Stomach (tissue), 9 donors: ENCODE results near the gene EGFR. TPM values are rescaled to one million over a fixed set of nuclear protein-coding genes. Genes with fewer than 3 reads are reported as not detected.

Experiments used
- DNase-seq, 2 donors: peaks; one replicate each; pipeline versions ENCODE4 v3.0.0 to v3.0.0-alpha.2; 2013 to 2019
- H3K27ac ChIP-seq, 5 donors: fragments of 200-600 bp in 4 of 5; sonication (generic) in 4 of 5; one replicate each; pipeline ENCODE4 v1.5.1; 2013 to 2019; ENCODE audit warnings: mild to moderate bottlenecking in 1 of 5, moderate library complexity in 1 of 5
- H3K27me3 ChIP-seq, 3 donors: fragments of 200-600 bp; sonication (generic); one replicate each; pipeline ENCODE4 v1.5.1; 2017 to 2019; ENCODE audit warnings: mixed run types in 1 of 3
- H3K36me3 ChIP-seq, 4 donors: fragments of 200-600 bp; sonication (generic); 1 replicate in 3 of 4; 2 replicates in 1 of 4; pipeline ENCODE4 v1.5.1; 2016 to 2019
- H3K4me1 ChIP-seq, 4 donors: fragments of 200-600 bp; sonication (generic); one replicate each; pipeline ENCODE4 v1.5.1; 2016 to 2019
- H3K4me3 ChIP-seq, 4 donors: fragments of 200-600 bp; sonication (generic) in 3 of 4; one replicate each; pipeline ENCODE4 v1.5.1; 2016 to 2019; ENCODE audit warnings: mild to moderate bottlenecking in 1 of 4
- H3K9me3 ChIP-seq, 4 donors: fragments of 200-600 bp; sonication (generic); one replicate each; pipeline ENCODE4 v1.5.1; 2016 to 2019
- CTCF ChIP-seq, 7 experiments: fragments of 450-650 bp in 4 of 7; fragments of 200-600 bp in 3 of 7; sonication (generic) in 3 of 7; IDR thresholded peaks; one replicate each; pipeline ENCODE4 v1.5.1; 2016 to 2019; ENCODE audit warnings: antibody characterized with exemption in 7 of 7, control low read depth in 2 of 7, mild to moderate bottlenecking in 1 of 7
- EP300 ChIP-seq: sonication (generic); formaldehyde crosslinking; IDR thresholded peaks from one replicate; pipeline ENCODE4 v1.6.1; 2017; ENCODE audit warnings: antibody characterized with exemption
- POLR2A ChIP-seq, 4 donors: fragments of 450-650 bp; IDR thresholded peaks; one replicate each; pipeline ENCODE4 v1.6.1; 2016; ENCODE audit warnings: antibody characterized with exemption in 4 of 4, control low read depth in 2 of 4, mild to moderate bottlenecking in 1 of 4, moderate library complexity in 1 of 4
- POLR2AphosphoS5 ChIP-seq, 3 donors: sonication (generic); formaldehyde crosslinking; IDR thresholded peaks; one replicate each; pipeline ENCODE4 v1.6.1; 2016; ENCODE audit warnings: antibody characterized with exemption in 3 of 3
- WGBS, 5 donors: extraction: QIAGEN DNeasy Blood & Tissue Kit in 3 of 5; methylation state at CpG; one replicate each; pipeline versions ENCODE4 v1.1.5 to v1.1.7; 2013 to 2018; 5-methylcytosine and 5-hydroxymethylcytosine counted together
- intact Hi-C: fragments of 100-400 bp; cut with DNase I; formaldehyde crosslinking; loops from one replicate; pipeline ENCODE4 v1.15.1; 2023; ENCODE audit warnings: low total_unique reads
- polyA plus RNA-seq, 3 donors: library from polyadenylated mRNA; stranded (reverse); fragments of 200-250 nt; gene quantifications; one replicate each; pipeline ENCODE4 v1.2.3, GENCODE V29; 2013
- total RNA-seq, 5 donors: library from RNA; depleted of rRNA; stranded (reverse); fragments of >200 nt; gene quantifications; one replicate each; pipeline versions ENCODE4 v1.1.0 to v1.2.3, GENCODE V29; 2014 to 2016
- donor health status: healthy with polysubstance abuse.
- donor health status: Bipolar disorder and iron deficiency.
- donor health status: healthy.

EGFR gene
- total and polyA plus RNA-seq, 8 donors: 3.4 to 43.4 (median 32.6) TPM

DNA sequence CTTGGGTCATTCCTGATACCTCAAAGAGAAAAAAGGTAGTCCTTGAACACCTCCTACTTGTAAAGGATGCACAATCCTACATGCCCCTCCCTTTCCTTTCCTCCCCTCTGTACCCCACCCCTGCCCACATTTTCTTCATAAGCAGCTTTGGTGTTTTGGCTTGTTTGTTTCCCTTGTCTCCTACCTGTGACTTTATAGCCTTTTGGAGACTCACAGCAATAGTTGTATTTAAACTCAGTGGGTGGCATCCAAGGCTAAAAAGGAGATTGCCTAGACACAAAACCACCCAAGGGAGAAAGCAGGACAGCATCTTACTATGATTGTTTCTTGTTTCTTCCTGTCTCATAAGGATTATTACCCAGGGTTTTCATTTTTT, 63.4 kb downstream of the EGFR start:
- no peak for DNase-seq
- intact Hi-C loops: no loop called here
- peaks cover 55 to 83% (median 68%) of the 10 kb centered on the region in 4 donors for H3K4me1 ChIP-seq

GRCh38 chr7:55083206-55083605, 64.4 kb downstream of the EGFR start:
- Histone ChIP-seq H3K36me3 (no peaks in the 10 kb centered on the region), H3K4me1 (peaks cover 51 to 80% (median 66%) of the 10 kb centered on the region in 4 donors), H3K27ac (no peak overlapping the region), H3K9me3 (no peaks in the 10 kb centered on the region), H3K27me3 (no peaks in the 10 kb centered on the region), H3K4me3 (no peak overlapping the region)
- intact Hi-C loops: no loop called here
- DNase-seq: no peak
- WGBS, 5 donors: 92 to 96% (median 93%) methylated on average over 7 of the region's 7 CpGs
- TF ChIP-seq EP300 (no peak), POLR2AphosphoS5 (IDR thresholded peaks at IDR 0.05) (no peak), POLR2A (IDR thresholded peaks at IDR 0.05) (no peak), CTCF (IDR thresholded peaks at IDR 0.05) (no peak)

More for the DNA sequence above, 63.4 kb downstream of the EGFR start:
- Histone ChIP-seq H3K27me3 (no peaks in the 10 kb centered on the region), H3K9me3 (no peaks in the 10 kb centered on the region), H3K4me3 (no peak overlapping the region), H3K36me3 (no peaks in the 10 kb centered on the region), H3K27ac (peak overlapping the region in 4 of 5 donors; percentile 60 to 85 (median 67))
- no peak for TF ChIP-seq POLR2AphosphoS5 (IDR thresholded peaks at IDR 0.05)
- no peak for TF ChIP-seq EP300
- no peak for TF ChIP-seq CTCF (IDR thresholded peaks at IDR 0.05)
- no peak for TF ChIP-seq POLR2A (IDR thresholded peaks at IDR 0.05)

GRCh38 chr7:55084307-55084706, 65.5 kb downstream of the EGFR start:
- Histone ChIP-seq H3K27me3 (no peaks in the 10 kb centered on the region), H3K4me3 (no peak overlapping the region), H3K36me3 (no peaks in the 10 kb centered on the region), H3K4me1 (peaks cover 40 to 79% (median 62%) of the 10 kb centered on the region in 4 donors), H3K27ac (peak overlapping the region in 1 of 5 donors; percentile 17), H3K9me3 (no peaks in the 10 kb centered on the region)
- DNase-seq: no peak
- TF ChIP-seq EP300: no peak
- TF ChIP-seq POLR2A (IDR thresholded peaks at IDR 0.05): no peak
- no peak for TF ChIP-seq CTCF (IDR thresholded peaks at IDR 0.05)
- no peak for TF ChIP-seq POLR2AphosphoS5 (IDR thresholded peaks at IDR 0.05)
- 90 to 96% (median 94%) methylated on average over 2 of the region's 2 CpGs for WGBS, 5 donors
- intact Hi-C loops: no loop called here

DNA sequence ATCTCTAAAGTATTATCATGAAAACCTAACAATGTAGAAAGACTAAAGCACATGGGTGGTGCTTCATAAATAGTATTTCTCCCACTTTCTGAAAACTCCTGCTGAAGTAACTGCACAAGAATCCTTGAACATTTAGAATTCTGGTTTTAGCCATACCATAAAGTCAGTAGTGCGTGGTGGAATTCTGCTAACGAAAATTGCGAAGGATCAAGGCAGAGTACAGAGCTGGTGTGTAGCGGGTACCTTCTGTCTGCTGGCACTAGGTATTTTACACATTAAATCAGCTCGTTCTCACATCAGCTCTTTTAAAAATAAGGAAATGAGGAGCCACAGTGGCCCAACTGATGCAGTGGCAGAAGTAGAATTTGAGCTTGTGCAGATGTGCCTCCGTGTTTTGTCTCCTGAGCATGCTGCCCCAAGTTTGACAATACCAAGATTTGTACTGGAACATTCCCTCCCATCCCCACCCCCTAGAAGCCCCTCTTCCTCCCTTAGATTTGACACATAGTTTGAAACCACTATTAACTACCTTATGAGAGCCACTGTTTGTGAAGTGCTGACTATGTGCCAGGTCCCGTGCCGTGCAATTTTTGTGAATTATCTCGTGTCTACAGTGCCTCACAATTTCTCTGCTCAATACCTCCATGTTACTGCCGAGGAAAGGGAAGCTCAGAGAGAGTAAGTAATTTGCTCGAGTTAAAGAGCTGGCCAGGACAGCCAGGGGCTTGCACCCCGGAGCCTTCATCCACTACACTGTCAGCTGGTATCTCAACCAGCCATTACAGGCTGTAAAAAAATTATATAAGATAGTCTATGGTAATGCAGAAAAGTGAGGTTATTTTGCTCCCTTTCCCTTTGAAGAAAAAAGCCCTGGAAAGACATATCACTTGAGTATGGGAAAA, 66.9 kb downstream of the EGFR start:
- Histone ChIP-seq H3K27ac (peak overlapping the region; percentile 36 to 87 (median 79)), H3K9me3 (no peaks in the 10 kb centered on the region), H3K27me3 (no peaks in the 10 kb centered on the region), H3K4me3 (no peak overlapping the region), H3K4me1 (peaks cover 30 to 65% (median 49%) of the 10 kb centered on the region in 4 donors), H3K36me3 (no peaks in the 10 kb centered on the region)
- intact Hi-C loops: no loop called here
- no peak for DNase-seq
- TF ChIP-seq POLR2AphosphoS5 (IDR thresholded peaks at IDR 0.05): no peak
- no peak for TF ChIP-seq EP300
- no peak for TF ChIP-seq CTCF (IDR thresholded peaks at IDR 0.05)
- TF ChIP-seq POLR2A (IDR thresholded peaks at IDR 0.05): no peak
- WGBS, 5 donors: 56 to 69% (median 63%) methylated on average over 12 of the region's 12 CpGs
